ENCODE results near the gene CDH4.

Gene CDH4

DNA sequence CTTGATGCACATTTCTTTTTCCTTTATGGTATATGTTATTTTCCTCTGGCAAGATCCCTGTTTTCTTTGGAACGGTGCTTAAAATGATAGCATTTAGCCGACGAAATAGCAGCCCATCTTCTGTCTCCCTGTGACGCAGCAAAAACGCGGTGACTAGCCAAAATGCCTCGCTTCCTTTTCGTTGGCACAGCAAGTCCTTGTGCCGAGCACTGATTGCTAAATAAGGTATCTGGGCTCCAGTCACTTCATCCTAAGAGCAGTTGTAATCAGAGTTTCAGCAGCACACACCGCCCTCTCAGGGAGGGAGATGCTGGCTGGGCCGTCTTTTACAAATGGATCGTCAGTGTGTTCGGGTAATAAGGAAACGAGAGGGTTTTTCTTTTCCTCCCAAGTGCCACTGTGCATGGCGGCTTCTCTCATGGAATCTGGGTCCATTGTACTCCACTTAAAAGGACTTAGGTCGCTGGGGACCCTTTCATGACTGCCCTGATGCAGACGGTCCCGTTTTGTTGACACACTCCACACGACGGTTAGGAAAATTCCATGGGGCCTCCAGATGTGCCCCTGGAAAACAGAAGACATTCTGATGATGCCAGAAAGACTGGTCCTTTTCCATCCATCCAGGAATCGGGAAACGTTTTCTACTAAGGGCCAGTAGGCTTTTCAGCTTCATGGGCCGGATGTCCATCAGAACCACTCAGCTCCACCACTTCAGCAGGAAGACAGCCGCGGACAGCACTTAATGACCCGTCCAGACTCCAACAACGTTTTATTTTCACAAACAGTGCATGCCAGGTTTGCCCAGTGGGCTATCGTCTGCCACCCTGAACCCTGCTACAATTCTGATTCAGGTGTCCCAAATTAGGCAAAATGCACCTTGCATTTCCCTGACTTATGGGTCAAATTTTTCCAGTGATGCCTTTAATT is 185.5 kb downstream of the CDH4 start:
- DNase-seq: no peak
- no peak for TF ChIP-seq POLR2A (IDR thresholded peaks at IDR 0.05; ENCODE audit: low read length)
- TF ChIP-seq GATA1 (IDR thresholded peaks at IDR 0.05; ENCODE audit: low read depth, low read length): no peak

DNA sequence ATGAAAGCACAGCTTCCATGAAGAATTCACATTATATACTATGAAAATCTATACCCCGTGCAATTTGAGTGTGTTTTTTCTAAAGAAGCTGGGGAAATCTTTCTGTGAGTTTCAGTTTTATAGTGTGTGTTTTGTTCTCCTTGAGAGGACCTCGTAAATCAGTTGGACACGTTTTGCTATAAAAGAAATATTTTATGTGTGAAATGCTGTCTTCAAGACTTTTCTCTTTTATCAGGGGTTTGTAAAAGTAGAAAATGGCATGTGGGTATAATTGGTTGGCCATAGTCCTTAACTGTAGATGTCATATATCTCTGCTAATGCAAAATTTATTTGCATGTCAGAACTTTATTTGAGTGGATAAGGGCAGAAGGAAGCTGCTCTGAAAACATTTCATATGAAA is 186.2 kb downstream of the CDH4 start:
- DNase-seq: no peak
- TF ChIP-seq GATA1 (IDR thresholded peaks at IDR 0.05; ENCODE audit: low read depth, low read length) (no peak), POLR2A (IDR thresholded peaks at IDR 0.05; ENCODE audit: low read length) (no peak)

DNA sequence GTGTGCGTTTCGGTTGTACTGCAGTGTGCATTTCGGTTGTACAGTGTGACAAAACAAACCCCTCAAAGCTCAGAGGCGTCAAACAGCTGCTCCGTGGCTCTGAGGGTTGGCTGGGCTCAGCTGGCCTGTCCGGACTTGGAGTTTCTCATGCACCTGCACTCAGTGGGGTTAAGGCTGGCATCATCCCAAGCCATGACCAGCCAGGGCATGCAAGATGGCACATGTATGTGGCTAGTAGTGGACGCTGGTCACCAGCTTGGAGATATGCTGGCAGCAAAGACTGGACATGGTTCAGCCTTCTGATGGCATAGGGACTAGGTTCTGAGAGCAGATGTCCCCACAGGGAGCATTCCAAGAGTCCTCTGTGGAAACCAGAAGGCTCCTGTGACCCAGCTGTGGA is 187.2 kb downstream of the CDH4 start:
- DNase-seq: no peak
- TF ChIP-seq GATA1 (IDR thresholded peaks at IDR 0.05; ENCODE audit: low read depth, low read length) (no peak), POLR2A (IDR thresholded peaks at IDR 0.05; ENCODE audit: low read length) (no peak)

DNA sequence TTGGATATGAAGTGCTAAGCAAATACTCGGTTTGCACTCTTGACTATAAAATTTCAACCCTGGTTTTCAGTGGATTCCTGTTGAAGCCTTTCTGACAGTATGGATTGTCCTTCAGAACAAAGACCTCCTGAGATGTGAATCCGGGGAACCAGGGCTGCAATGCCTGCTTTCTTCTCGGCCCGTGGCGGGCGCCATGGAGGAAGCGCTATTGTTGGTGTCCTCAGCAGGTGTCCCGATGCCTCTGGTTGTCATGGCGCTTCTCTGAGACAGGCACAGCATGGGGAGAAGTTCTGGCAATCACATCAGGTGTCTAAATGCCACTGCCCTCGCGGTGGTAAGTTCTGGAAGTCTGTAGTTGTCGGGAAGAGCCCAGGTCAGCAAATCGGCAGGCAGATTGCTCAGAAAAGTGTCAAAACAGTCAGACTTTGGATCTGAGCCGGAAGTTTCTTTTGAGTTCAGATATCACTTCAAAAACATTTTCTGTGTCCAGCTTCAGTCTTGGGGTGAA is 188.5 kb downstream of the CDH4 start:
- no peak for TF ChIP-seq GATA1 (IDR thresholded peaks at IDR 0.05; ENCODE audit: low read depth, low read length)
- TF ChIP-seq POLR2A (IDR thresholded peaks at IDR 0.05; ENCODE audit: low read length): no peak
- DNase-seq: no peak

DNA sequence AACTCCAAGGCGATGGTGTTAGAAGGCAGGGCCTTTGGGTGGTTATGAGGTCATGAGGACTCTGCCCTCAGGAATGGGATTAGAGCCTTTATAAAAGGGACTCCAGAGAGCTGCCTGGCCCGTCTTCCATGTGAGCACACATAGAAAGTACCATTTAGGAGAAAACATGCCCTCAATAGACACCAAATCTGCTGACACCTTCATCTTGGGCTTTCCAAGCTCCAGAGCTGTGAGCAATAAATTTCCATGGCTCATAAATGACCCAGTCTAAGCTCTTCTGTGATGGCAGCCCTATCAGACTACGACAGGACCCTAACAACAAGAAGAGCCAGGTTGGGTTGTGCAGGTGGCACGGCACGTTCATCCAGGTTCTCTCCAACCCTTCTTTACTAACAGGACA is 189.5 kb downstream of the CDH4 start:
- no peak for TF ChIP-seq POLR2A (IDR thresholded peaks at IDR 0.05; ENCODE audit: low read length)
- TF ChIP-seq GATA1 (IDR thresholded peaks at IDR 0.05; ENCODE audit: low read depth, low read length): no peak
- DNase-seq: no peak

DNA sequence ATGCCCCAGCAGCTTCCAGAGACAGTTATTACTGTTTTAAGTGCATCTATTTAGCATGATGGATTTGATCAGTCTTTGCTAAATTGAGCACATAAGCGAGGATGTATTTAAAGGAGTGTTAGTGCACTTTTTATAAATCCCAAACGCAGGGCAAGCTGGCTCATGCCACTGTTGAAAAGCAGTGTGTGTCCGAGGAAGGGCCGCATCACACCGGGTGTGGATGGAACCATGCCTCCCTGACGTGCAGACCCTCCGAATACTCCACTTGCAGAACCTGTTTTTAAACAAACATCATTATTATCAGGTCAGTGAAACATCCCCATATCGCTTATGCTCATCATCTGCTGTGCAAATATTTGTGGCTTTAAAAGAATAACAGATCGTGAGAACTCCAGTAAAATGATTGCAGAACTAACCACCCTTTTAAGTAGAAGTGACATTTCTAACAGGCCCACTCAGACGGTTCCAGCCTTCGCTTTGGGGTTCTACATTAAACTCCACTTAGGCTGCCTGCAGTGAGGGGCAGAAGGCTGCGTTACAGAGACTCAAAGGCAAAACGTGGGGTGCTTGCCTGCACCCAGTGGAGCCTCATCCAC is 190.1 kb downstream of the CDH4 start:
- TF ChIP-seq POLR2A (IDR thresholded peaks at IDR 0.05; ENCODE audit: low read length) (no peak), GATA1 (IDR thresholded peaks at IDR 0.05; ENCODE audit: low read depth, low read length) (no peak)
- DNase-seq: no peak

DNA sequence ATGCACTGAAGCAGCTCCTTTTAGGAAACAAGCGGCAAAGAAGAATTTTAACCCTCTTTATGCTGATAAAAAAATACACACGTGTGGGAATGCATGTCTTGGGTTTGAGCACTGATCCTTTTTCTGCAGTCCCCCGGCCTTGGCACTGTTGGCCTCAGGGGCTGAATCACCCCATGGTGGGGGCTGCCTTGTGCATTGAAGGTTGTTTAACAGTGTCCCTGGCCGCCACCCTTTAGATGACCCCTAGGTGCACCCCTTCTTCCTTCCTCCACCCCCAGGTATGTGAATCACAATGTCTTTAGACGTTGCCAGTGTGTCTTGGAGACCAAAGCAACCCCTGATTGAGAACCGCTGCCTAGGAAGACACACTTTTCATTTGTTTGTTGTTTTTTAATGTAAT is 190.7 kb downstream of the CDH4 start:
- no peak for DNase-seq
- no peak for TF ChIP-seq GATA1 (IDR thresholded peaks at IDR 0.05; ENCODE audit: low read depth, low read length)
- no peak for TF ChIP-seq POLR2A (IDR thresholded peaks at IDR 0.05; ENCODE audit: low read length)

DNA sequence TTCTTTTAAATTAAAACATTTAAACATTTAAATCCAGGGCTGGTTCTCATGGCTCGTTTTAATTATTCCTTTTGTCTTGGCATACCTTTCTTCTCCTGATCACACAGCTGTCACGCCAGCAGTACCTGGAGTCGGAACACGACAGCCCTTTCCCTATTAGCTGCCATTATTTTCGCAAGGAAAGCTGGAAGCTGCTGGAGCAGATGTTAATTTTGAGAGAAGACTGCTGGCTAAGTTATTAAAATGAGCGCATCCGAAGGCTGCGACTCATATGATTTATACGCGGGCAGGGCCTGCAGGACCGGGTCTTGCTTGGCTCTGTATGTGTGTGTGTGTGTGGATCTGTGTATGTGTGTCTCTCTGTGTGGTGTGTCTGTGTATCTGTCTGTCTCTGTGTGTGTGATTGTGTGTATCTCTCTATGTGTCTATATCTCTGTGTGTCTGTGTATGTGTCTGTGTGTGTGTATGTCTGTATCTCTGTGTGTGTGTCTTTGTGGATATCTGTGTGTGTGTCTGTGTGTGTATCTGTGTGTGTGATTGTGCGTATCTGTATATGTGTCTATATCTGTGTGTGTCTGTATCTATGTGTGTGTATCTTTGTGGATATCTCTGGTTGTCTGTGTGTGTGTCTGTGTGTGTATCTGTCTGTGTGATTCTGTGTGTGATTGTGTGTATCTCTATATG is 191.5 kb downstream of the CDH4 start:
- TF ChIP-seq GATA1 (IDR thresholded peaks at IDR 0.05; ENCODE audit: low read depth, low read length) (no peak), POLR2A (IDR thresholded peaks at IDR 0.05; ENCODE audit: low read length) (no peak)
- DNase-seq: no peak

DNA sequence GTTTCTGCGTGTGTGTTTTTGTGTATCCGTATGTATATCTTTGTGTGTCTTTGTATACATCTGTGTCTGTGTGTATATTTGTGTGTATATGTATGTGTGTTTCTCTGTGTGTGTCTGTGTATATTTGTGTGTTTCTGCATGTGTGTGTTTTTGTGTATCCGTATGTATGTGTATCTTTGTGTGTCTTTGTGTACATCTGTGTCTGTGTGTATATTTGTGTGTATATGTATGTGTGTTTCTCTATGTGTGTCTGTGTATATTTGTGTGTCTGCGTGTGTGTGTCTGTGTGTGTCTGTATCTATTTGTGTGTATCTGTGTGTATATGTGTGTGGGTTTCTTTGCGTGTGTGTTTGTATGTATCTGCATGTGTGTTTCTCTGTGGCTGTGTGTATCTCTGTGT is 192.6 kb downstream of the CDH4 start:
- TF ChIP-seq GATA1 (IDR thresholded peaks at IDR 0.05; ENCODE audit: low read depth, low read length) (no peak), POLR2A (IDR thresholded peaks at IDR 0.05; ENCODE audit: low read length) (no peak)
- DNase-seq: no peak

DNA sequence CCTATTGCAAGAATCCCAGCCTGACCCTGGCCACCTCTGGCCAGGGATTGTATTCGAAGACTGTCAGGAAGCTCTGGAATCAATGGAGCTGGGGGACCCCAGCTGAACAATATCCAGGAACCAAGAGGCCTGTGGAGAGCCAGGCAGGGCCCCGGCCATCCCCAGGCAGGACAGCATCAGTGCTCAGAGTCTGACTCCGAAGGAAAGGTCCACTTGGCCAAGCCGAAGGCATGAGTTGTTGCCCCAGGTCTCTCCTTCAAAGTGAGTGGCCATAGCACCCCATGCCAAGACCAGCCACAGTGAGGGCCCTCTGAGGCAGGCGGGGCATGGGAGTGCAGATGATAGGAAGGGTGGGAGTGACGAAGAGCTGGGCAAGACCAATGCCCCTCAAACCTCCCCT is 193.1 kb downstream of the CDH4 start:
- no peak for DNase-seq
- no peak for TF ChIP-seq POLR2A (IDR thresholded peaks at IDR 0.05; ENCODE audit: low read length)
- TF ChIP-seq GATA1 (IDR thresholded peaks at IDR 0.05; ENCODE audit: low read depth, low read length): no peak

DNA sequence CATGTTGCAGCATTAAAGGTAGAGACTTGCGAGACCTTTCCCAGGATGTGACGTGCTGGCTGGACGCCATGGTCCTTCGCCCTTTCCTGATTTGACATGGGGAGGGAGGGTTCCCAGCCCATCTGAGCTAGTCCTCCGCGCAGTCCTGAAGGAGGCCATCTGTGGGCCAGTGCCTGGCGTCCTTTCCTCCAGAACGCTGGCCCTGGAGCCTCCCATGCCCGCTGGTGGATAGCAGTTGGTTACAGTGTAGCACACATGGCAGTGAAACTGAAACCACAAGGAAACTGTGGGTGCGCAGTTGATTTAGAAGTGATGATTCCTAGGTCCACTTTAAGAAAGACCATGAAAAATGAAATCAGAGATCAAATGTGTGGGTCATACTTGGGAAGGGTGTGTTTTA is 193.7 kb downstream of the CDH4 start:
- no peak for DNase-seq

DNA sequence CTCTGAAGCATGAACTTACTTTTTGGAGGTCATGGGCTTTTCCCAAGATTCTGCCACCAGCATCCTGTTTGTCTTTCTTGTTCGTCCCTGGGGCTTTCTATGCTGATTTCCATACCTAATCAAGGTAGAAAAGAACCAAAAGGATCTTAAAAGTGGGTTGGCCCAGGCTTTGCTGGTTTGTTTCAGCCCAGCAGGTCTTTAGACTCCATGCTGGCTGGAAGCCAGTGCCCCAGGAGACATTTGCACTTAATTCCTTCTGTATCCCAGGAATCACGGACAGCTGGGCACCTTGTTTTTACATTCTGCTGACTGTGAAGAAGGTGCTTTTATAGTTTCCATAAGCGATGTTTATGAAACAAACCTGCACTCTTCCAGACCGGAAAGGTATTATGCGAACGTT is 195.9 kb downstream of the CDH4 start:
- TF ChIP-seq GATA1 (IDR thresholded peaks at IDR 0.05; ENCODE audit: low read depth, low read length): no peak
- no peak for DNase-seq

More for the DNA sequence above, 193.7 kb downstream of the CDH4 start:
- TF ChIP-seq GATA1 (IDR thresholded peaks at IDR 0.05; ENCODE audit: low read depth, low read length): no peak
- no peak for TF ChIP-seq POLR2A (IDR thresholded peaks at IDR 0.05; ENCODE audit: low read length)

DNA sequence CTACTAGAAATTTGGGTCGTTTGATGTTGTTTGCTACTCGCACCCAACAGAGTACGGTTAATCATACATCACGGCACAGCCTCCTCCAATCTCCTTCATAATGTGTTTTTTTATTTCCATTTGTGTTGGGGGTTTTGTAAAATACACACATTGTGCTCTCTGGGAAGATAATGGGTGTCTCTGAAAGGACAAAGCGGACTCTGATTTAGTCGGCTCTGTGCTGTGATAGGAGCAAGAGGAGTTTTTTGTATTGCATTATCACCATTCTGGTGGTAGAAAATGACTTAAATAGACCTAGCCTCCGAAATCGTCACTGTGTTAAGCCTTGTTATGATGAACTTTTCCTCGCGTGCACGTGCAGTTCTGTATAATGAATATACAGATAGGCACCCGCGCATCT is 196.3 kb downstream of the CDH4 start:
- TF ChIP-seq POLR2A (IDR thresholded peaks at IDR 0.05; ENCODE audit: low read length) (no peak), GATA1 (IDR thresholded peaks at IDR 0.05; ENCODE audit: low read depth, low read length) (no peak)
- no peak for DNase-seq

DNA sequence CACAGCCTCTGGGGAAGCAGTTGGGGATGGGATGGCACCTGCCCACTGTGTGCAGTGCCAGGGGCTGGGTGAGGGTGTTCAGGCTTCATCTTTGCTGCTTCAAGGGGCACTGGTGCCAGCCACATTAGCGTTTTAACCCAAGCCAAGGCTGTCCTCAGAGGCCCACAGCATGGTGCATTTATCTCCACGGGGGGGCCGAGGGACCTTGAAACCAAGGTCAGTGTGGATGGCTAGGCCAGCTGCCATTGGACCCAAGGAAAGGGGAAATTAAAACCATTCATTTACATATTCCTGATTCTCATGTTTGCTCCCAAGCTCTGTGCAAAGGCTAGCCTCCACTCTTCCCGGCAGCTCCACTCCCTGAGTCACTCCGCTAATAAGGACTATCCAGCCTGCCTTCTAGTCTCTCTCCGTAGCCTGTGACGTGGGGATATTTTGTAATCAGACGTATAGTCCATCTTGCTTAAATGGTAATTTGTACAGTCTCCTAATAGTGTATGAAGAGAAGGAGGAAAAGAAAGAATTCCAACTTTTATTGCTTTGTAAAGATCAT is 197.1 kb downstream of the CDH4 start:
- TF ChIP-seq POLR2A (IDR thresholded peaks at IDR 0.05; ENCODE audit: low read length) (no peak), GATA1 (IDR thresholded peaks at IDR 0.05; ENCODE audit: low read depth, low read length) (no peak)
- DNase-seq: no peak
